Endothelial cell of umbilical vein (primary cell): ENCODE measurements around the gene RASGEF1C. TPM values are rescaled to one million over a fixed set of nuclear protein-coding genes. Genes with fewer than 3 reads are reported as not detected.

Experiments used
- BruUV-seq: library from RNA; stranded (reverse); fragments of 400-500 nt; replicated peaks from 2 replicates; lab custom pipeline; 2021; lab: Mats Ljungman, UMichigan
- CTCF ChIA-PET: fragments of 300-600, 350-600 bp; sonication (Branson Sonifier 250); formaldehyde crosslinking; loops from one replicate; lab custom pipeline; 2021; ENCODE audit warnings: antibody characterized with exemption, inconsistent platforms; lab: Charles Lee
- POLR2A ChIA-PET: fragments of 300-600, 350-600 bp; sonication (Branson Sonifier 250); formaldehyde crosslinking; loops from one replicate; lab custom pipeline; 2021; ENCODE audit warnings: antibody characterized with exemption, inconsistent platforms; lab: Charles Lee
- DNase-seq: peaks from one replicate; pipeline ENCODE4 v3.0.0-alpha.2; 2011; ENCODE audit warnings: low read depth, low spot score
- FAIRE-seq: peaks from 2 replicates; lab custom pipeline; 2011; peaks lifted over from hg19 to GRCh38; lab: Jason Lieb, UNC
- H2AFZ ChIP-seq: 2 replicates; pipeline ENCODE4 v1.6.0; 2012; ENCODE audit warnings: low read depth, low read length, control low read depth, inconsistent platforms
- H3K27ac ChIP-seq: 2 replicates; pipeline ENCODE4 v1.5.1; 2011; ENCODE audit warnings: low read depth, mild to moderate bottlenecking, control low read depth, low read length, moderate library complexity; ENCODE audit not compliant: insufficient read depth
- H3K27me3 ChIP-seq, 2 experiments: 2 replicates each; pipeline versions ENCODE4 v1.6.0 to v1.6.1; 2011; ENCODE audit warnings: low read length in 2 of 2, mixed read lengths in 1 of 2; ENCODE audit not compliant: control insufficient read depth in 2 of 2, insufficient read depth in 2 of 2
- H3K36me3 ChIP-seq, 2 experiments: 2 replicates in 1 of 2; 3 replicates in 1 of 2; pipeline ENCODE4 v1.5.1; 2011; ENCODE audit warnings: low read length in 2 of 2, mild to moderate bottlenecking in 1 of 2, moderate library complexity in 1 of 2; ENCODE audit not compliant: control insufficient read depth in 2 of 2, insufficient read depth in 2 of 2; ENCODE audit errors: extremely low read depth in 1 of 2
- H3K4me1 ChIP-seq: 3 replicates; pipeline ENCODE4 v1.5.1; 2011; ENCODE audit warnings: mild to moderate bottlenecking, low read length; ENCODE audit not compliant: control insufficient read depth, insufficient read depth; ENCODE audit errors: extremely low read depth
- H3K4me2 ChIP-seq: 2 replicates; pipeline ENCODE4 v1.6.1; 2011; ENCODE audit warnings: low read length, control low read depth, mixed read lengths; ENCODE audit not compliant: insufficient read depth
- H3K4me3 ChIP-seq, 3 experiments: fragments of 200-600 bp in 1 of 3; sonication (generic), shearing (Covaris generic) in 1 of 3; replicated peaks in 1 of 3; 2 replicates each; pipeline ENCODE4 v1.5.1; 2011 to 2016; ENCODE audit warnings: control low read depth in 3 of 3, low read length in 3 of 3, mild to moderate bottlenecking in 2 of 3, inconsistent platforms in 1 of 3, low read depth in 1 of 3, moderate library complexity in 1 of 3; ENCODE audit not compliant: insufficient read depth in 1 of 3
- H3K79me2 ChIP-seq: 2 replicates; pipeline ENCODE4 v1.6.0; 2012; ENCODE audit warnings: low read length, inconsistent platforms; ENCODE audit not compliant: control insufficient read depth, insufficient read depth
- H3K9ac ChIP-seq: replicated peaks from 2 replicates; pipeline ENCODE3; 2011; ENCODE audit warnings: low read length, control low read depth; ENCODE audit not compliant: insufficient read depth; ENCODE audit errors: extremely low read depth
- H3K9me1 ChIP-seq: replicated peaks from 3 replicates; pipeline ENCODE4 v1.6.0; 2011; ENCODE audit warnings: mild to moderate bottlenecking, low read length; ENCODE audit not compliant: control insufficient read depth, insufficient read depth; ENCODE audit errors: extremely low read depth
- H3K9me3 ChIP-seq: replicated peaks from 2 replicates; pipeline ENCODE4 v1.5.1; 2012; ENCODE audit warnings: low read length, inconsistent platforms; ENCODE audit not compliant: control insufficient read depth, insufficient read depth
- H4K20me1 ChIP-seq: replicated peaks from 2 replicates; pipeline ENCODE3; 2011; ENCODE audit warnings: mild to moderate bottlenecking, low read length; ENCODE audit not compliant: control insufficient read depth, insufficient read depth; ENCODE audit errors: extremely low read depth
- CTCF ChIP-seq, 2 donors: IDR thresholded peaks; 1 replicate in 1 of 2; 2 replicates in 1 of 2; pipeline ENCODE4 v1.5.1; 2011; ENCODE audit warnings: low read length in 2 of 2, mild to moderate bottlenecking in 2 of 2, moderate library complexity in 2 of 2, control low read depth in 1 of 2, inconsistent platforms in 1 of 2, low read depth in 1 of 2; ENCODE audit not compliant: insufficient read depth in 1 of 2; ENCODE audit errors: extremely low read depth in 1 of 2
- EZH2 ChIP-seq: IDR thresholded peaks from 2 replicates; pipeline ENCODE4 v1.6.1; 2012; ENCODE audit warnings: borderline replicate concordance, low read depth, mild to moderate bottlenecking, moderate library complexity, low read length, inconsistent platforms; ENCODE audit not compliant: severe bottlenecking
- FOS ChIP-seq: IDR thresholded peaks from 2 replicates; pipeline ENCODE4 v1.6.1; 2011; ENCODE audit warnings: mild to moderate bottlenecking, low read length, moderate library complexity, borderline replicate concordance; ENCODE audit not compliant: insufficient read depth
- GATA2 ChIP-seq: IDR thresholded peaks from 2 replicates; pipeline ENCODE4 v1.7.0; 2011; ENCODE audit warnings: low read depth, mild to moderate bottlenecking, moderate library complexity, mixed read lengths, low read length; ENCODE audit not compliant: insufficient read length, insufficient read depth
- JUN ChIP-seq: IDR thresholded peaks from 2 replicates; pipeline ENCODE4 v1.6.1; 2011; ENCODE audit warnings: borderline replicate concordance, low read depth; ENCODE audit not compliant: insufficient read length, insufficient read depth
- MYC ChIP-seq: IDR thresholded peaks from one replicate; pipeline ENCODE4 v1.6.1; 2011; ENCODE audit warnings: mild to moderate bottlenecking, low read depth, low read length
- POLR2A ChIP-seq: IDR thresholded peaks from 2 replicates; pipeline ENCODE4 v1.6.1; 2012; ENCODE audit warnings: low read depth, mild to moderate bottlenecking, control low read depth, low read length
- POLR2AphosphoS5 ChIP-seq: IDR thresholded peaks from 2 replicates; pipeline ENCODE4 v1.6.1; 2012; ENCODE audit warnings: low read depth, mild to moderate bottlenecking, control low read depth, low read length, moderate library complexity; ENCODE audit not compliant: insufficient read depth
- dilution Hi-C: fragments of 300-500 bp; cut with MboI; formaldehyde crosslinking; loops from one replicate; pipeline ENCODE4 v1.15.0; 2019; ENCODE audit warnings: low sequenced_read_pairs; ENCODE audit not compliant: extremely low pct_ligation_motif_present
- intact Hi-C: fragments of 100-400 bp; cut with micrococcal nuclease; formaldehyde crosslinking; loops from one replicate; pipeline ENCODE4 v1.10.0; 2022
- polyA plus RNA-seq, 4 experiments: library from polyadenylated mRNA; depleted of rRNA in 3 of 4; stranded (reverse) in 3 of 4; unstranded in 1 of 4; fragments of >200 nt; gene quantifications; 2 replicates each; pipeline versions ENCODE4 v1.2.1 to v1.2.3, GENCODE V29; 2011 to 2012; ENCODE audit warnings: missing spikeins in 1 of 4
- total RNA-seq: library from RNA; stranded (reverse); gene quantifications from 2 replicates; pipeline ENCODE4 v1.2.3, GENCODE V29; 2021
- TF ChIP-seq, protein P1 (sequence below): IDR thresholded peaks from 2 replicates; pipeline ENCODE4 v1.6.1; 2011; ENCODE audit not compliant: insufficient read depth, insufficient read length

The RASGEF1C gene
- total and polyA plus RNA-seq, 2 donors (not counting 3 experiments of a cell fraction or from before 2014, with no cell fraction given): not detected

DNA sequence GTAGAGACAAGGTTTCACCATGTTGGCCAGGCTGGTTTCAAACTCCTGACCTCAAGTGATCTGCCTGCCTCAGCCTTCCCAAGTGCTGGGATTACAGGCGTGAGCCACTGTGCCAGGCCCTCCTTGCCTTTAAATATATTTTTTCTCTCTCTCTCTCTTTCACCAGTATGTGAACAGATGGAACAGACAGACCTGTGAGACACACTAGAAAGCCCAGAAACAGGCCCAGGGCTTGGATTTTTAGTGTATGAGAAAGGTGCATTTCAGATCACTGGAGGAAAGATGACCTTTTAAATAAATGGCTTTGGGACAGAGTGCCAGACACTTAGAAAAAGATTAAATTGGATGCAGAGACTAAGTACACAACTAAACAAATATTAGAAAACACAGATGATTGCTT is 3.1 kb downstream of the RASGEF1C start:
- DNase-seq (no peak), FAIRE-seq (no peak)
- BruUV-seq: no TSS peak
- Histone ChIP-seq H3K27me3 (peaks cover 10 to 21% of the 10 kb centered on the region in 2 experiments), H3K9me1 (no peaks in the 10 kb centered on the region), H3K9ac (no peak overlapping the region), H3K36me3 (no peaks in the 10 kb centered on the region), H3K4me3 (no peak overlapping the region), H4K20me1 (no peaks in the 10 kb centered on the region), H3K9me3 (no peaks in the 10 kb centered on the region), H3K4me1 (peaks cover 3% of the 10 kb centered on the region), H3K4me2 (no peak overlapping the region), H3K79me2 (no peaks in the 10 kb centered on the region), H3K27ac (no peak overlapping the region), H2AFZ (no peak overlapping the region)
- POLR2A ChIA-PET: no interaction called here
- no peak for TF ChIP-seq GATA2
- no peak for TF ChIP-seq JUN
- no peak for TF ChIP-seq CTCF (IDR thresholded peaks at IDR 0.05; ENCODE audit: extremely low read depth in 1 of 2, insufficient read depth in 1 of 2, low read depth in 1 of 2, low read length in 2 of 2)
- TF ChIP-seq MYC: no peak
- TF ChIP-seq POLR2AphosphoS5: no peak
- TF ChIP-seq POLR2A: no peak
- TF ChIP-seq EZH2: no peak
- TF ChIP-seq, protein P1, sequence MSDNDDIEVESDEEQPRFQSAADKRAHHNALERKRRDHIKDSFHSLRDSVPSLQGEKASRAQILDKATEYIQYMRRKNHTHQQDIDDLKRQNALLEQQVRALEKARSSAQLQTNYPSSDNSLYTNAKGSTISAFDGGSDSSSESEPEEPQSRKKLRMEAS: no peak
- TF ChIP-seq FOS: no peak
- intact Hi-C loops (no loop called here), dilution Hi-C loops (no loop called here)
- CTCF ChIA-PET: no interaction called here
